ENCODE results near the gene ERC2. TPM values are rescaled to one million over a fixed set of nuclear protein-coding genes. Genes with fewer than 3 reads are reported as not detected.

Gene ERC2
- total and polyA plus RNA-seq, 2 of the 8 experiments (the other 6 are each of a cell fraction or from before 2014, with no cell fraction given) = 16.4 to 22.8 TPM

- H2BK15ac ChIP-seq (ENCODE audit: low read length) = 0 out of 2 replicates have a peak overlapping the region, but pooled peaks have one; percentile 1
- CTCF ChIA-PET (ENCODE audit: partially characterized antibody) = interaction anchor here (0.5 to 2.2 kb wide), 10 partner anchors 10 to 823 kb away, joined by 3 to 9 read pairs (median 4); no protein-coding TSS in a partner anchor
- no peaks in the 10 kb centered on the region for H4K20me1 ChIP-seq (replicated peaks in 1 of 2; ENCODE audit: control insufficient read depth in 1 of 2, insufficient read depth in 2 of 2, low read length in 2 of 2)
Observed at GRCh38 chr3:55654123-55654760, 814.0 kb downstream of the ERC2 start.

More at GRCh38 chr3:55654123-55654760, 814.0 kb downstream of the ERC2 start:
- Histone ChIP-seq H3K23ac (ENCODE audit: insufficient read length) (no peak overlapping the region), H3K18ac (ENCODE audit: extremely low read depth, low read length) (no peak overlapping the region), H3K27ac (ENCODE audit: low read depth, low read length) (no peak overlapping the region), H2AFZ (ENCODE audit: low read length) (no peak overlapping the region), H2BK5ac (ENCODE audit: low read depth, low read length) (no peak overlapping the region; the same call in 1 of the 2 replicates), H3K79me2 (ENCODE audit: control insufficient read depth in 1 of 2, insufficient read depth in 2 of 2, low read length in 2 of 2) (no peaks in the 10 kb centered on the region), H3K56ac (replicated peaks; ENCODE audit: insufficient read length, low read depth, low read length) (no peak overlapping the region), H3K27me3 (replicated peaks in 1 of 4; ENCODE audit: control insufficient read depth in 3 of 4, extremely low read depth in 1 of 4, insufficient read depth in 3 of 4, low read length in 3 of 4) (no peaks in the 10 kb centered on the region), H2BK12ac (ENCODE audit: low read depth, low read length) (no peak overlapping the region; the same call in 1 of the 2 replicates), H4K5ac (ENCODE audit: insufficient read length, low read depth, low read length) (no peak overlapping the region), H3K14ac (ENCODE audit: insufficient read length) (no peak overlapping the region), H3K4ac (replicated peaks; ENCODE audit: insufficient read length, low read depth, low read length) (peak overlapping the region; percentile 47), H3K4me1 (replicated peaks in 1 of 4; ENCODE audit: control insufficient read depth in 3 of 4, insufficient read depth in 4 of 4, low read length in 3 of 4) (peaks cover 5 to 17% (median 10%) of the 10 kb centered on the region in 4 experiments), H3K9me3 (ENCODE audit: insufficient read depth in 2 of 2, low read depth in 1 of 2, low read length in 1 of 2) (no peaks in the 10 kb centered on the region), H2BK20ac (ENCODE audit: low read length) (0 out of 2 replicates have a peak overlapping the region, but pooled peaks have one; percentile 29), H3K4me3 (ENCODE audit: extremely low read depth in 1 of 4, insufficient read depth in 2 of 4, low read depth in 3 of 4, low read length in 4 of 4) (no peak overlapping the region), H3K23me2 (ENCODE audit: low read depth, low read length) (no peaks in the 10 kb centered on the region; the same call in 1 of the 2 replicates), H2AK5ac (ENCODE audit: low read depth, low read length) (no peak overlapping the region), H3K79me1 (ENCODE audit: low read depth, low read length) (no peaks in the 10 kb centered on the region), H3K4me2 (ENCODE audit: insufficient read depth in 1 of 2, low read depth in 2 of 2, low read length in 2 of 2) (no peak overlapping the region), H3K36me3 (ENCODE audit: control insufficient read depth in 2 of 4, insufficient read depth in 4 of 4, low read length in 3 of 4) (no peaks in the 10 kb centered on the region), H4K8ac (ENCODE audit: extremely low read depth, insufficient read depth, low read length) (no peak overlapping the region), H2BK120ac (replicated peaks; ENCODE audit: low read depth, low read length) (no peak overlapping the region), H3K9ac (replicated peaks in 1 of 4; ENCODE audit: extremely low read depth in 1 of 4, low read depth in 3 of 4, low read length in 3 of 4) (no peak overlapping the region), H4K91ac (replicated peaks; ENCODE audit: insufficient read length, low read length) (no peak overlapping the region)
- POLR2A ChIA-PET (ENCODE audit: partially characterized antibody) = no interaction called here
- DNase-seq (ENCODE audit: low read depth in 1 of 2, low spot score in 2 of 2) (no peak), FAIRE-seq (no peak)
- TF ChIP-seq SUZ12 (IDR thresholded peaks at IDR 0.05; ENCODE audit: low read length) (no peak), SIN3A (conservative IDR thresholded peaks at IDR 0.05 in 1 of 2, IDR thresholded peaks at IDR 0.05 in 1 of 2; ENCODE audit: low read depth in 1 of 2, low read length in 2 of 2) (no peak), TEAD4 (IDR thresholded peaks at IDR 0.05; ENCODE audit: low read depth, low read length) (no peak), CTBP2 (IDR thresholded peaks at IDR 0.05; ENCODE audit: borderline replicate concordance, insufficient read depth, insufficient read length, low read length) (no peak), E2F6 (IDR thresholded peaks at IDR 0.05) (no peak), GABPA (IDR thresholded peaks at IDR 0.05; ENCODE audit: borderline replicate concordance, insufficient read depth, low read length) (no peak), HDAC6 (IDR thresholded peaks at IDR 0.05; ENCODE audit: low read depth, low read length) (no peak), HDAC2 (IDR thresholded peaks at IDR 0.05; ENCODE audit: borderline replicate concordance in 1 of 2, low read depth in 2 of 2, low read length in 2 of 2) (no peak)
- WGBS, 2 experiments (ENCODE audit: extremely low coverage in 1 of 2, insufficient coverage in 1 of 2, insufficient read length in 1 of 2, insufficient replicate concordance in 2 of 2, low coverage in 1 of 2, low lambda C conversion rate in 2 of 2, missing lambda C conversion rate in 1 of 2) = 92% methylated on average over 7 of the region's 7 CpGs; no CpG with 5 or more reads in 1 of the 2 experiments

All from H1 (cell line).